ENCODE measurements around the gene MUC5AC.

DNA sequence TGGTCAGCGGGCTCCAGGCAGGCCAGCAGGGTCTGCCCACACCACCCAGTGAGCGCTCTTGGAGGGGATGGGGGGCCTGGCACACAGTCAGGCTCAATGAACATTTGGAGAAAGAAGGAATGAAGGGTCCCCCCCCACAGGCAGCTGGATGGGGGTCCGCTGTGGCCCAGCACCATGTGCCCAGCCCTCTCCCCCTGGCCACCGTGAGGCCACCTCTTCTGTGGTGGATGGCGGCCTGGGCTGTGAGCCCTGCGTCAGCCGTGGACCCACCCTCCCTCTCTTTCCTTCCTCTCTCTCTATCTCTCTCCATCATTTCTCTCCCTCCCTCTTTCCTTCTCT, 35.1 kb upstream of the MUC5AC start:
- TF ChIP-seq, protein P1, sequence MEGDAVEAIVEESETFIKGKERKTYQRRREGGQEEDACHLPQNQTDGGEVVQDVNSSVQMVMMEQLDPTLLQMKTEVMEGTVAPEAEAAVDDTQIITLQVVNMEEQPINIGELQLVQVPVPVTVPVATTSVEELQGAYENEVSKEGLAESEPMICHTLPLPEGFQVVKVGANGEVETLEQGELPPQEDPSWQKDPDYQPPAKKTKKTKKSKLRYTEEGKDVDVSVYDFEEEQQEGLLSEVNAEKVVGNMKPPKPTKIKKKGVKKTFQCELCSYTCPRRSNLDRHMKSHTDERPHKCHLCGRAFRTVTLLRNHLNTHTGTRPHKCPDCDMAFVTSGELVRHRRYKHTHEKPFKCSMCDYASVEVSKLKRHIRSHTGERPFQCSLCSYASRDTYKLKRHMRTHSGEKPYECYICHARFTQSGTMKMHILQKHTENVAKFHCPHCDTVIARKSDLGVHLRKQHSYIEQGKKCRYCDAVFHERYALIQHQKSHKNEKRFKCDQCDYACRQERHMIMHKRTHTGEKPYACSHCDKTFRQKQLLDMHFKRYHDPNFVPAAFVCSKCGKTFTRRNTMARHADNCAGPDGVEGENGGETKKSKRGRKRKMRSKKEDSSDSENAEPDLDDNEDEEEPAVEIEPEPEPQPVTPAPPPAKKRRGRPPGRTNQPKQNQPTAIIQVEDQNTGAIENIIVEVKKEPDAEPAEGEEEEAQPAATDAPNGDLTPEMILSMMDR (IDR thresholded peaks at IDR 0.05; ENCODE audit: low read depth, low read length, missing input control) = no peak
- TF ChIP-seq, protein P2, sequence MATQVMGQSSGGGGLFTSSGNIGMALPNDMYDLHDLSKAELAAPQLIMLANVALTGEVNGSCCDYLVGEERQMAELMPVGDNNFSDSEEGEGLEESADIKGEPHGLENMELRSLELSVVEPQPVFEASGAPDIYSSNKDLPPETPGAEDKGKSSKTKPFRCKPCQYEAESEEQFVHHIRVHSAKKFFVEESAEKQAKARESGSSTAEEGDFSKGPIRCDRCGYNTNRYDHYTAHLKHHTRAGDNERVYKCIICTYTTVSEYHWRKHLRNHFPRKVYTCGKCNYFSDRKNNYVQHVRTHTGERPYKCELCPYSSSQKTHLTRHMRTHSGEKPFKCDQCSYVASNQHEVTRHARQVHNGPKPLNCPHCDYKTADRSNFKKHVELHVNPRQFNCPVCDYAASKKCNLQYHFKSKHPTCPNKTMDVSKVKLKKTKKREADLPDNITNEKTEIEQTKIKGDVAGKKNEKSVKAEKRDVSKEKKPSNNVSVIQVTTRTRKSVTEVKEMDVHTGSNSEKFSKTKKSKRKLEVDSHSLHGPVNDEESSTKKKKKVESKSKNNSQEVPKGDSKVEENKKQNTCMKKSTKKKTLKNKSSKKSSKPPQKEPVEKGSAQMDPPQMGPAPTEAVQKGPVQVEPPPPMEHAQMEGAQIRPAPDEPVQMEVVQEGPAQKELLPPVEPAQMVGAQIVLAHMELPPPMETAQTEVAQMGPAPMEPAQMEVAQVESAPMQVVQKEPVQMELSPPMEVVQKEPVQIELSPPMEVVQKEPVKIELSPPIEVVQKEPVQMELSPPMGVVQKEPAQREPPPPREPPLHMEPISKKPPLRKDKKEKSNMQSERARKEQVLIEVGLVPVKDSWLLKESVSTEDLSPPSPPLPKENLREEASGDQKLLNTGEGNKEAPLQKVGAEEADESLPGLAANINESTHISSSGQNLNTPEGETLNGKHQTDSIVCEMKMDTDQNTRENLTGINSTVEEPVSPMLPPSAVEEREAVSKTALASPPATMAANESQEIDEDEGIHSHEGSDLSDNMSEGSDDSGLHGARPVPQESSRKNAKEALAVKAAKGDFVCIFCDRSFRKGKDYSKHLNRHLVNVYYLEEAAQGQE (IDR thresholded peaks at IDR 0.05) = no peak
- TF ChIP-seq, protein P3, sequence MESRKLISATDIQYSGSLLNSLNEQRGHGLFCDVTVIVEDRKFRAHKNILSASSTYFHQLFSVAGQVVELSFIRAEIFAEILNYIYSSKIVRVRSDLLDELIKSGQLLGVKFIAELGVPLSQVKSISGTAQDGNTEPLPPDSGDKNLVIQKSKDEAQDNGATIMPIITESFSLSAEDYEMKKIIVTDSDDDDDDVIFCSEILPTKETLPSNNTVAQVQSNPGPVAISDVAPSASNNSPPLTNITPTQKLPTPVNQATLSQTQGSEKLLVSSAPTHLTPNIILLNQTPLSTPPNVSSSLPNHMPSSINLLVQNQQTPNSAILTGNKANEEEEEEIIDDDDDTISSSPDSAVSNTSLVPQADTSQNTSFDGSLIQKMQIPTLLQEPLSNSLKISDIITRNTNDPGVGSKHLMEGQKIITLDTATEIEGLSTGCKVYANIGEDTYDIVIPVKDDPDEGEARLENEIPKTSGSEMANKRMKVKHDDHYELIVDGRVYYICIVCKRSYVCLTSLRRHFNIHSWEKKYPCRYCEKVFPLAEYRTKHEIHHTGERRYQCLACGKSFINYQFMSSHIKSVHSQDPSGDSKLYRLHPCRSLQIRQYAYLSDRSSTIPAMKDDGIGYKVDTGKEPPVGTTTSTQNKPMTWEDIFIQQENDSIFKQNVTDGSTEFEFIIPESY (IDR thresholded peaks at IDR 0.05) = no peak
